Gastroesophageal sphincter (tissue), 4 donors: ENCODE data around the gene ZNF367. TPM values are rescaled to one million over a fixed set of nuclear protein-coding genes. Genes with fewer than 3 reads are reported as not detected.

Experiments
- ATAC-seq: fragments of 150-250 bp; one replicate; pipeline ENCODE4 v1.9.1; 2016; ENCODE audit warnings: mild to moderate bottlenecking, moderate library complexity
- H3K27ac ChIP-seq, 4 donors: fragments of 200-600 bp; sonication (generic) in 3 of 4; 1 replicate in 3 of 4; 2 replicates in 1 of 4; pipeline ENCODE4 v1.5.1; 2016 to 2019
- H3K27me3 ChIP-seq: fragments of 200-600 bp; sonication (generic); one replicate; pipeline ENCODE4 v1.5.1; 2019
- H3K36me3 ChIP-seq, 2 donors: fragments of 200-600 bp; sonication (generic); one replicate each; pipeline ENCODE4 v1.5.1; 2019; ENCODE audit warnings: control low read depth in 1 of 2
- H3K4me1 ChIP-seq, 3 donors: fragments of 200-600 bp; sonication (generic); 1 replicate in 2 of 3; 2 replicates in 1 of 3; pipeline ENCODE4 v1.5.1; 2016 to 2019; ENCODE audit warnings: control low read depth in 2 of 3
- H3K4me3 ChIP-seq, 2 donors: fragments of 200-600 bp; sonication (generic); one replicate each; pipeline ENCODE4 v1.5.1; 2019; ENCODE audit warnings: mild to moderate bottlenecking in 1 of 2, moderate library complexity in 1 of 2
- H3K9me3 ChIP-seq, 3 donors: fragments of 200-600 bp; sonication (generic); one replicate each; pipeline ENCODE4 v1.5.1; 2017 to 2019; ENCODE audit warnings: control low read depth in 2 of 3
- EP300 ChIP-seq: sonication (generic); formaldehyde crosslinking; IDR thresholded peaks from one replicate; pipeline ENCODE4 v1.6.1; 2017; ENCODE audit warnings: antibody characterized with exemption, mild to moderate bottlenecking
- POLR2A ChIP-seq, 2 donors: fragments of 450-650 bp; IDR thresholded peaks; one replicate each; pipeline ENCODE4 v1.6.1; 2017; ENCODE audit warnings: antibody characterized with exemption in 2 of 2, mild to moderate bottlenecking in 2 of 2, moderate library complexity in 1 of 2
- POLR2AphosphoS5 ChIP-seq: sonication (generic); formaldehyde crosslinking; IDR thresholded peaks from one replicate; pipeline ENCODE4 v1.6.1; 2017; ENCODE audit warnings: antibody characterized with exemption
- WGBS, 2 donors: methylation state at CpG; one replicate each; pipeline ENCODE4 v1.1.5; 2018; ENCODE audit warnings: low coverage in 1 of 2; 5-methylcytosine and 5-hydroxymethylcytosine counted together
- total RNA-seq, 4 donors: library from RNA; depleted of rRNA; stranded (reverse); fragments of >200 nt; gene quantifications; one replicate each; pipeline ENCODE4 v1.1.0, GENCODE V29; 2016
- TF ChIP-seq, protein P1 (sequence below), 4 experiments: fragments of 200-600 bp in 2 of 4; fragments of 450-650 bp in 2 of 4; sonication (generic) in 1 of 4; IDR thresholded peaks; one replicate each; pipeline ENCODE4 v1.5.1; 2017 to 2019; ENCODE audit warnings: antibody characterized with exemption in 4 of 4, mild to moderate bottlenecking in 2 of 4, moderate library complexity in 2 of 4

The ZNF367 gene
- total RNA-seq, 4 donors from 2014 or later, result 1.4 to 3.7 (median 2.5) TPM

GRCh38 chr9:96386157-96386556, 32.0 kb downstream of the ZNF367 start:
- peaks cover 0 to 51% (median 6%) of the 10 kb centered on the region in 3 donors for H3K4me1 ChIP-seq
- TF ChIP-seq POLR2A (IDR thresholded peaks at IDR 0.05), result no peak
- TF ChIP-seq, protein P1, sequence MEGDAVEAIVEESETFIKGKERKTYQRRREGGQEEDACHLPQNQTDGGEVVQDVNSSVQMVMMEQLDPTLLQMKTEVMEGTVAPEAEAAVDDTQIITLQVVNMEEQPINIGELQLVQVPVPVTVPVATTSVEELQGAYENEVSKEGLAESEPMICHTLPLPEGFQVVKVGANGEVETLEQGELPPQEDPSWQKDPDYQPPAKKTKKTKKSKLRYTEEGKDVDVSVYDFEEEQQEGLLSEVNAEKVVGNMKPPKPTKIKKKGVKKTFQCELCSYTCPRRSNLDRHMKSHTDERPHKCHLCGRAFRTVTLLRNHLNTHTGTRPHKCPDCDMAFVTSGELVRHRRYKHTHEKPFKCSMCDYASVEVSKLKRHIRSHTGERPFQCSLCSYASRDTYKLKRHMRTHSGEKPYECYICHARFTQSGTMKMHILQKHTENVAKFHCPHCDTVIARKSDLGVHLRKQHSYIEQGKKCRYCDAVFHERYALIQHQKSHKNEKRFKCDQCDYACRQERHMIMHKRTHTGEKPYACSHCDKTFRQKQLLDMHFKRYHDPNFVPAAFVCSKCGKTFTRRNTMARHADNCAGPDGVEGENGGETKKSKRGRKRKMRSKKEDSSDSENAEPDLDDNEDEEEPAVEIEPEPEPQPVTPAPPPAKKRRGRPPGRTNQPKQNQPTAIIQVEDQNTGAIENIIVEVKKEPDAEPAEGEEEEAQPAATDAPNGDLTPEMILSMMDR (IDR thresholded peaks at IDR 0.05), result no peak
- no peak for TF ChIP-seq EP300
- TF ChIP-seq POLR2AphosphoS5, result no peak
- ATAC-seq, result no peak
- no peak overlapping the region for H3K4me3 ChIP-seq
- peak overlapping the region in 1 of 4 donors; percentile 22 for H3K27ac ChIP-seq
- no peaks in the 10 kb centered on the region for H3K36me3 ChIP-seq
- no peaks in the 10 kb centered on the region for H3K9me3 ChIP-seq
- H3K27me3 ChIP-seq, result no peaks in the 10 kb centered on the region

DNA sequence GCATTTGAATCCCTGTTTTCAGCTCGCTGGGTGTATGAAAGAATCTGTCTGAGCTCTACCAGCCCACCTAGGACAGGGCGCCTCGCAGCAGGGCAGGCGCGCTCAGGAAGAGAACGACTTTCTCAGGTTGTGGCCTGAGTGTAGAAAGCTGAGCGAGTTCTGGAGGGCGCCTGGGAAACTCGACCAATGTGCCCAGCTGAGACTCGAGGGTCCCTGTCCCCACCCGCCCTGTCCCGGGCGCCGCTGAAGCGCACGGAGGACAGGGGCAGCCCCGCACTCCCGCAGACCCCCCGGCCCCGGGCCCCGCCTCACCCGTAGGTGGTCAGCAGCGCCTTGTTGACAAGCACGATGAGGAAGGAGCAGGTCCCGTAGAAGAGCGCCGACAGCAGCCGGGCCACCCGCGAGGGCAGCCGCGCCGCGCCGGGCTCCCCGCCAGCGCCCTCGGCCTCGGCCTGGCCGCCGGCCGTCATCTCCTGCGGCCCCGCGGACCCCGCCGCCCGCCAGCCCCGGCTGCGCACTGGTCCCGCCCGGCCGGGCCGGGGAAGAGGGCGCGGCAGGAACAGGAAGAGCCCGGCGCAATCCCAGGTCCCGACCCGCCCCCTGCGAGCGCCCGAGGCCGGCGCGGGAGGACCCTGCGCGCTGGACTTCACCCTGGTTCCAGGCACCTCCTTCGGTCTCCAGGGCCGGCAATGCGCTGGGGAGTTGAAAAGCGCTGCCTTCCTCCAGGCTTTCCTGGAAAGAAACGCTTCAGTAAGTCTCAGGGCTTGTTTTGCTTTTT, 34.8 kb downstream of the ZNF367 start, which contains the start of gene SLC35D2:
TSS of gene SLC35D2 (minus strand) at position 547 of the 778 bp plus-strand sequence. CDS start at position 470, 77 bp downstream.
- ATAC-seq, result peak; percentile 95
- H3K27ac ChIP-seq, result peak within 1 kb of the TSS; percentile 86 to 96 (median 94)
- H3K27me3 ChIP-seq, result no peaks in the 10 kb centered on the region
- TF ChIP-seq, protein P1 (IDR thresholded peaks at IDR 0.05), result no peak
- TF ChIP-seq POLR2AphosphoS5, result no peak
- TF ChIP-seq POLR2A (IDR thresholded peaks at IDR 0.05), result peak; percentile 49 to 75
- TF ChIP-seq EP300, result no peak
- peaks cover 0 to 60% (median 6%) of the 10 kb centered on the region in 3 donors for H3K4me1 ChIP-seq
- H3K36me3 ChIP-seq, result peaks cover 0 to 8% of the 10 kb centered on the region in 2 donors
- WGBS, 2 donors, result 0% methylated on average over 1 to 5 of the region's 73 CpGs
- peak within 1 kb of the TSS; percentile 88 to 96 for H3K4me3 ChIP-seq
- H3K9me3 ChIP-seq, result no peaks in the 10 kb centered on the region

DNA sequence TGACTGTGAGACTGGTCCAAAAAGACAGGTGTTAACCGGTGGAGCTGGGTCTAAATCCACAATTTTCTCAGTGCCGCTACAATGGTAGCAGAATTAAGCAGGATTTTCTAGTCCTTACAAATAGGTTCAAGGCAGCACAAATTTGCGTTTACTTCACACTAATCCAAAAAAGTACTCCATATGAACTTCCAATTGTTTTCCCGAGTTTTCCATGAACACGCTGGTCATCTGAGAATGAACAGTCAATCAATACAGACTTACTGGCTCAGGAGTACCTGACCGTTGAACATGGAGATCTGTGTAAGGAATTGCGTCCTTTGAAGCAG, 35.4 kb downstream of the ZNF367 start:
- Histone ChIP-seq H3K27me3 (no peaks in the 10 kb centered on the region), H3K9me3 (no peaks in the 10 kb centered on the region), H3K36me3 (peaks cover 0 to 8% of the 10 kb centered on the region in 2 donors), H3K27ac (peak overlapping the region; percentile 86 to 96 (median 94)), H3K4me1 (peaks cover 0 to 66% (median 6%) of the 10 kb centered on the region in 3 donors), H3K4me3 (peak overlapping the region; percentile 88 to 96)
- 21 to 23% methylated on average over 7 of the region's 7 CpGs for WGBS, 2 donors
- TF ChIP-seq, protein P1 (IDR thresholded peaks at IDR 0.05), result no peak
- TF ChIP-seq EP300 (no peak), POLR2AphosphoS5 (no peak), POLR2A (IDR thresholded peaks at IDR 0.05) (no peak)
- no peak for ATAC-seq

DNA sequence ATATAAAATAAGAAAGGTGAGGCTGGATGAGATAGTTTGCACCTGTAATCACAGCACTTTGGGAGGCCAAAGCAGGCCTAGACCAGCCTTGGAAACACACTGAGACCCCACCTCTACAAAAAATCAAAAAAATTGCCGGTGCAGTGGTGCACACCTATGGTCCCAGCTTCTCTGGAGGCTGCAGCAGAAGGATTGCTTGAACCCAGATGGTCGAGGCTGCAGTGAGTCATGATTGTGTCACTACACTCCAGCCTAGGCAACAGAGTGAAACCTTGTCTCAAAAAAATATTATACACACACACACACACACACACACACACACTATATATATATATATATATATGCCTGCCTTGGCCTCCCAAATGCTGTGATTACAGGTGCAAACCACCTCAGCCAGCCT, 36.0 kb downstream of the ZNF367 start:
- H3K4me3 ChIP-seq, result peak overlapping the region in 1 of 2 donors; percentile 88
- peaks cover 0 to 8% of the 10 kb centered on the region in 2 donors for H3K36me3 ChIP-seq
- WGBS, 2 donors, result 17 to 75% methylated on average over 1 to 2 of the region's 2 CpGs
- peak overlapping the region in 2 of 4 donors; percentile 93 to 96 for H3K27ac ChIP-seq
- H3K4me1 ChIP-seq, result peaks cover 0 to 66% (median 6%) of the 10 kb centered on the region in 3 donors
- no peak for ATAC-seq
- TF ChIP-seq POLR2AphosphoS5 (no peak), POLR2A (IDR thresholded peaks at IDR 0.05) (no peak), EP300 (no peak)
- TF ChIP-seq, protein P1 (IDR thresholded peaks at IDR 0.05), result no peak
- H3K27me3 ChIP-seq, result no peaks in the 10 kb centered on the region
- H3K9me3 ChIP-seq, result no peaks in the 10 kb centered on the region

GRCh38 chr9:96381696-96382095, 36.5 kb downstream of the ZNF367 start:
- Histone ChIP-seq H3K9me3 (no peaks in the 10 kb centered on the region), H3K4me3 (peak overlapping the region in 1 of 2 donors; percentile 88), H3K27ac (peak overlapping the region in 1 of 4 donors; percentile 31), H3K36me3 (peaks cover 0 to 8% of the 10 kb centered on the region in 2 donors), H3K27me3 (no peaks in the 10 kb centered on the region), H3K4me1 (peaks cover 0 to 66% (median 6%) of the 10 kb centered on the region in 3 donors)
- WGBS, 2 donors, result 58 to 75% methylated on average over 3 of the region's 4 CpGs
- TF ChIP-seq, protein P1 (IDR thresholded peaks at IDR 0.05), result no peak
- no peak for TF ChIP-seq POLR2AphosphoS5
- no peak for TF ChIP-seq POLR2A (IDR thresholded peaks at IDR 0.05)
- TF ChIP-seq EP300, result no peak
- no peak for ATAC-seq
